Stimulated activated CD4-positive, alpha-beta T cell treated with anti-CD3 and anti-CD28 coated beads, TNF-alpha, amount 100 ng/mL, for 4 hours (primary cell): ENCODE data around the gene DDX1.
"Not testable (repeated sequence)": the region's sequence is repeated elsewhere in the genome, so short reads cannot be mapped to it uniquely, and the experiment has no call there.

ENCODE experiments used
- DNase-seq, 3 experiments: peaks; one replicate each; pipeline ENCODE4 v3.0.0-alpha.2; 2020; ENCODE audit warnings: low read depth in 3 of 3

DDX1 gene

DNA sequence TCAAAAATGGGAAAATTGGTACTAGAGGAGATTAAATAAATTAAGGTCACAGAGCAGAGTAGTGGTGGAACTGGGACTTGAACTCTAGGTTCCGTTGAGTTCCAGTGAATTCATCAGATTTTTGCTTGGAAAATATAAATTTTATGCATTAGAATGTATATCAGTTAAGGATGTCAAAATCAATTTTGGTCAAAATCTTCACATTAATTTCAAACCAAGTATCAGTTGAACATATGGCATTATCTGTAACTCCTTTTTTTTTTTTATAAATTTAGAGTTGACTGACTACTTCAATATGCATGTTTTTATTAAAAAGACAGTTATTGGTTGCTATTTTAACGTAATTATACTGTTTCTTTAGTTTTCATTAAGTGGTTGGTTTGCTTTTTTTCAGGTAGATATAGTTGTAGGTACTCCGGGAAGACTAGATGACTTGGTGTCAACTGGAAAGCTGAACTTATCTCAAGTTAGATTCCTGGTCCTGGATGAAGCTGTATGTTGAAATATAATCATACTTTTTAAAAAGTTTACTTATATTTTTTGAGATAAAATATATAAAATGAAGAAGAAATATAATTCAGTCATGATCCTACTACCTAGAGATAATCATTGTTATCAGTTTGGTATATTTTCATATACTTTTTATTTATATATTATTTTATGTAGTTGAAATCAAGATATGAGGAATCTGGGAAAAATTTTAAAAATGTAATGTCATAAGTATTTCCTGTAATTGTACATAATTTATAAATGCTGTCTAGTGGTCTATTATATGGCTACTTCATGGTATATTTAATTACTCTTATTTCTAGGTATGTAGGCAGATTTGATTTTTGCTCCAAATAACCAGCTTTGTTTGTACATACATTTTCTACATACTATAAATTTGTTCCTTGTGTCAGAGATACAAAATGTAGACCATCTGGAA is 25.4 kb downstream of the DDX1 start:
- DNase-seq: no peak

DNA sequence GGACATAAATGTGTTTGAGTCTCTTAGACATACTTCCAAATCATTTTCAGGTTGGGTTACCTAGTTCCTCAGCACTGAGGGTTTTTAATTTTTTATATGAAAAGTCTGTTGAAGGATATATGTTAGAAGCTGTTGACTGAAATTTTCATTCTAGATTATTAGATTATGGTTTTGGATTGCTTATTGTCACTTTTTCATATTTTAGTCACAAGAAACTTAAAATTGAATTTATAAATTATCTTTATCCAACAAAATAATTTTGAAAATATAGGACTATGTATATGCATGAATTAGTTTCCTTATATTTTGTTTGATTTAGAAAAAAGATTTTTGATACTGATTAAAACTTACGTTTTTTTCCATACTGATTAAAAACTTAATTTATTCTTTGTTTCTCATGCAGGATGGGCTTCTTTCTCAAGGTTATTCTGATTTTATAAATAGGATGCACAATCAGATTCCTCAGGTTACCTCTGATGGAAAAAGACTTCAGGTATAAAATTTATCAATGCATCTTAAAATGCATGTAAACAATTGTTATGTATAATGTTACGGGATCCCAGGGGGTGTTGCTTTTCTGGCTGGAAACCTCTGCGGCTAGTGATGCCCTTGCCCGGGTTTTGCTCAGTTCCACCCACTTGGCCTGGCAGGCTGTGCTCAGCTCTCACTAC is 26.2 kb downstream of the DDX1 start:
- DNase-seq: no peak

DNA sequence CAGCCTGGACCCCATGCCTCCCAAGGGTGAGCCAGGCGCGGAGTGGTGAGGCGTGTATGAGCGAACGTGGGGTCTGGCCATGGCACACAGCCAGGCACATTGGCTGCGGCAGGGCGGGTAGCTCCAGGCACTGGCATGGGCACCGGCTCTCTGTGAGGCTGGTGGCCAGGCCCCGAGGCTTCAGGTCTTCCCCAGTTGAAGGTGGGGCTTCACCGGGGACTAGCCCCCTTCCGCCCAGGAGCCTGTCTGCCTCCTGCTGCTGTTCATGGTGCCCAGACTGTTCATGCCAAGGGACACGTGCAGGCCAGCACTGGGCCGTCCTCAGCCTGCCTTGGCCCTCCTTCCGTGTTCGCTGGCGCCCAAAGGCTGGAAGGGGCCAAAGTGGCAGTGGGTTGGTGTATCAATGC is 26.8 kb downstream of the DDX1 start:
- no peak for DNase-seq

DNA sequence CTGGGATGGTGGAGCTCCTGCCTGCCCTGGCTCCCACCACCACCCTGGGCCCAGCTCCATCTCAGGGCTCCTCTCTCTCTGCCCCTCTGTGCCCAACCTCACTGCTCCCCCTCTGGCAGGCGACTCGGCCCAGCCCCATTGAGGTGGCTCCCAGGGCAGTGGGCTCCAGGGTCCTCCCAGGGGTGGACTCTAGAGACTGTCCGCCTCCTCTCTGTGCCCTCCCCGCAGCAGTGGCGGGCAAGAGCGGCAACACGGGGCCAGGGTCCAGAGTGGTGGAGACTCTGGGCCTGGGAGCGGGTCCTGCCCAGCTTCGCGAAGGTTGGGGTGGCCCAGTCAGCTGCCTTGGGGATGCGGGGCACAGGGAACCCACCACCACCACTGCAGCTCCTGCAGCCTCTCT is 27.4 kb downstream of the DDX1 start:
- DNase-seq: no peak

DNA sequence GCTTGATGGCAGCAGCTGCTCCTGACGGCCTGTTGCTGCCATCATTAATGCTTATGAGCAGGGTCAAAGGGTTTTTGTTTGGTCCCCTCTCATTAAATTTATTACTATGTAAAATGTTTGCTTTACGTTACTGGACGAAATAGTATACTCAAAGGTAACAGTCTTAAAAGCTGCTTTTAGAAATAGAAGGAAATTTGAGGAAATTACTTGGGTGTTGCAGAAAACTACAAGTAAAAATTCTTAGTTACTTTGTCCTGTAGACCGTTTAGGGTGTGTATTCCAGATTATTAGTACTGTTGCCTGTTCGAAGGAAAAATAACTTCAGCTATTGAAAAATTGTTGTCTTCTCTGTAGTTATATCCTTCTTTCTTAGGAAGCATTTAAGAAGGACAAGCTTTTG is 27.8 kb downstream of the DDX1 start:
- DNase-seq: no peak

DNA sequence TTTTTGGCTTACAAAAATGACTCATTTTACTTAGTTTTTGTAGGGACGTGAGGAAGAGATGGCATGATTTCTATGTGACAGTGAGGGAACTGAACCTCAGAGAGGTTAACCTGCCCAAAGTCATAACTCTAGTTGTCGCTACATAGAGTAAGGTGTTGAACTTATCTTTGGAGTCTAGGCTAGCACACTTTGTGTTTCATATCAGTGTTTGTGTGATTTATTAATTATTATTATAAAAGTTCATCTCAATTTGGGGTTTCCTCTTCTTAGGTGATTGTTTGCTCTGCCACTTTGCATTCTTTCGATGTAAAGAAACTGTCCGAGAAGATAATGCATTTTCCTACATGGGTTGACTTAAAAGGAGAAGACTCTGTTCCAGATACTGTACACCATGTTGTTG is 28.3 kb downstream of the DDX1 start:
- DNase-seq: no peak

DNA sequence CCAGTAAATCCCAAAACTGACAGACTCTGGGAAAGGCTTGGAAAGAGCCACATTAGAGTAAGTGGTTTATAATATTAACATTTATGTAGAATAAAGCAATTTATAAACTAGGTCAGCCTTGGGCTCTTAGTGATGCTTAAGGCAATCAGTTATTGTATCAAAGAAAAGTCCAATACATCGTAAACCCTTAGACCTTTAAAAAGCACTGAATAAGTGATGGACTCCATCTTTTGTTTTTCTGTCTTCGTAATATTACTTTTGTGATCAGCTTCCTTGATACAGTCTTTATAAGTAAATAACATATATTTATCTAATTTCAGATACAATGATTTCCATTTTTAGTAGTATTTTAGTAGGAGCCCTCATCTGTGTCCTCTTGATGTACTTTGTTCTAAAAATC is 28.7 kb downstream of the DDX1 start:
- DNase-seq: no peak

DNA sequence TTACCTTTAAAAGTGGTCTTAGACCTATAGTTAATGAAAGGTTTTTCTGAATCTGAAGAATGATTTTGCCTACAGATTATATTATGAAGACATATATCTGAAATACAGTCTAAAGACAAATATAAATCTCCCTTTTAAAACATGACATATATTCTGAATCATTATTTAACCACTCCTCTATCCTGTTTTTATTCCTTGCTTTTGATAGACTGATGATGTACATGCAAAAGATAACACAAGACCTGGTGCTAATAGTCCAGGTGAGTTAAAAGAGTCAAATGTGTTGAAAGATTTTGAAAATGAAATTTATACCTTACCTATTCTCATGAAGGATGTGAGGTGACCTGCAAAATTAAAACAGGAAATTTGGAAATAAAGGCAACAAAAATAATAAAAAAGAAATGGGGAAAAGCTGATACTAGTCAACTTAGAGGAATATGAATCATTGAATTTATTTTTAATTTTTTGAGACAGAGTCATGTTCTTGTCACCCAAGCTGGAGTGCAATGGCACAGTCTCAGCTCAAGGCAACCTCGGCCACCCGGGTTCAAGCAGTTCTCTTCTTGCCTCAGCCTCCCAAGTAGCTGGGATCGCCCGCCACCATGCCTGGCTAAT is 29.3 kb downstream of the DDX1 start:
- no peak for DNase-seq

DNA sequence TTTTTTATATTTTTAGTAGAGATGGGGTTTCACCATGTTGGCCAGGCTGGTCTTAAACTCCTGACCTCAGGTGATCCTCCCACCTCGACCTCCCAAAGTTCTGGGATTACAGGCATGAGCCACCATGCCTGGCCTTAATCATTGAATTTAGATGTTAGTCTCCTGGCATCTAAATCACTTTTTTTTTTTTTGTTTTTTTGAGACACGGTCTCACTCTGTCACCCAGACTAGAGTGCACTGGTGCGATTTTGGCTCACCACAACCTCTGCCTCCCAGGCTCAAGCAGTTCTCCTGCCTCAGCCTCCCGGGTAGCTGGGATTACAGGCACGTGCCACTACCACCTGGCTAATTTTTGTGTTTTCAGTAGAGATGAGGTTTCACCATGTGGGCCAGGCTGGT is 29.8 kb downstream of the DDX1 start:
- not testable (repeated sequence) for DNase-seq

DNA sequence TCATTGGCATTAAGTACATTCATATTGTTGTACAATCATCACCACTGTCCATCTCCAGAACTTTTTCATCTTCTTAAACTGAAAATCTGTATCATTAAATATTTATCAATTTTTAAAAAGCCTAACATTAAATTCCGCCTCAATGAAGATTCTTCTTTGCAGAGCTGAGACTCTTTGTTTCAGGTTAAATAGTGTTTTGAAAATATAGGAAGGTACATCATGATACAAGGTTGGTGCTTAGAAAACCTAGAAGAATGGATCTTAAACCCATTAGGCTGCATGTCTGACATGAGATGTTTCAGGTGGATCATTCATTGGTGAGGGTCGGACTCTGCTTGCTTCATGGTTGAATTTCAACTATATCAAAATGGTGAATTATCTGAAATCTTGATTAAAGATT is 30.5 kb downstream of the DDX1 start:
- DNase-seq: no peak

DNA sequence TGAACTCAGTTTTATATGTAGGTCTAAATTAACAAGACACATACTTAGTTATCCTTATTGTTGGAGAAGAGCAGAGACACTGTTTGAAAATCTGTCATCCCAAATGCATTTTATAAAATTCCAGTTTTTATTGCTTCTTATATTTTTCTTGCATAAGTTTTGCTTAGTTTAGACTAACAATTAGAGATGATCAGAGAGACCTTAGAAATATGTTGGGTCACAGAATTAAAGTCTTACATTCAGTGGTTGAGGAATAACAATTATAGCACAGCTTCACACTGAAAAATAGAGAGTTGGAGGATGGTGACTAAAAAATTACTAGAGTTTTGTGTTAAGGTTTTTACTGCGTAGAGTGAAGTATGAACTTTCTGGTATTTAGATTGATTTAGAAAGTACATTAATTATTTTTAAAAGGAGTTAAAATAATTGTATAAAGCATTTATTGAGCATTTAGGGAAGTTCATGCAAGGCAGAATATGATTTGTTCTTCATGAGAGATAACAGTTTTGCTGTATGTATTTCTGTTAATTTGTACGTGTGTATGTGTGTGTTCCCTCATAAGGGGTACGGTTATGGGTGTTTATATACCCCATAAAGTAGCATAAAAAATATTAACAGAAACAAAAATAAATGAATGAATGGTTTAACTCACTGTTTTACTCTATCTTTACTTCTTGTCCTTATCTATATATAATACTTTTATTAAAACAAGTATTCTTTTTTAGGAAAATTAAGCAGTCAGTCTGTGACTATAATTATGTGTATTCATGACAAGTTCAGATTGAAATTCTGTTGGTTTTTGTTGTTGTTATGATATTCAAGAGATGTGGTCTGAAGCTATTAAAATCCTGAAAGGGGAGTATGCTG is 31.2 kb downstream of the DDX1 start:
- no peak for DNase-seq

DNA sequence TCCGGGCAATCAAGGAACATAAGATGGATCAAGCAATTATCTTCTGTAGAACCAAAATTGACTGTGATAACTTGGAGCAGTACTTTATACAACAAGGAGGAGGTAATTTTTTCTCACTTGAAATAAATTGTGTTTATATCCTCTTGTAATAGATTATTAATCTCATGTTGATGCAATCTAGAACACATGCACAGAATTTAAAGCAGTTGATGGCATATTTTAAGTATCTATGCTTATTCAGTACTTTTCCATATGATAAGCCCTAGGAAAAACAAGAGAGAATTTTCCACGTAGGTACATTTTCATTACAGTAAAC is 31.8 kb downstream of the DDX1 start:
- DNase-seq: no peak

DNA sequence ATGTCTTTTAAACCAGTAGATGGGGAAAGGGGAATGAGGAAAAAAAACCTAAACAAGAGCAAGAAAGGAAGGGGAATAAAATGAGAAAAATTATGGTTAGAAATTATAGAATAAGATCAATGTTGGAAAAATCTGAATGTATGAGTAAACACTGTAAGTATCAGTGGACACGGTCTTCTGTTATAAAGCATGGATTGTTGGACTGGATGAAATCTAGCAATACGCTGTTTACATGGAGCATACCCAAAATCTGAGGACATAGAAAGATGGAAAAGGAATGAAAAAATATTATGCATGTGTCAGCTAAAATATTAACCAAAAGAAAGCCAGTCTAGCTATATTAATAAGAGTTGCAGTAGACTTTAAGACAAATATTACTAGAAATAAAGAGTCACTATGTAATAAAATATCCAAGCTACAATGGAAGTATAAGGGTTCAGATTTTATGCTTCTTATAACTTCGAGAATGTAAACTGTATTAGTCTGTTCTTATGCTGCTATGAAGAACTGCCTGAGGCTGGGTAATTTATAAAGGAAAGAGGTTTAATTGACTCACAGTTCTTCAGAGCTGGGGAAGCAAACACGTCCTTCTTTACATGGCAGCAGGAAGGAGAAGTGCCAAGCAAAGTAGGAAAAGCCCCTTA is 32.4 kb downstream of the DDX1 start:
- no peak for DNase-seq

DNA sequence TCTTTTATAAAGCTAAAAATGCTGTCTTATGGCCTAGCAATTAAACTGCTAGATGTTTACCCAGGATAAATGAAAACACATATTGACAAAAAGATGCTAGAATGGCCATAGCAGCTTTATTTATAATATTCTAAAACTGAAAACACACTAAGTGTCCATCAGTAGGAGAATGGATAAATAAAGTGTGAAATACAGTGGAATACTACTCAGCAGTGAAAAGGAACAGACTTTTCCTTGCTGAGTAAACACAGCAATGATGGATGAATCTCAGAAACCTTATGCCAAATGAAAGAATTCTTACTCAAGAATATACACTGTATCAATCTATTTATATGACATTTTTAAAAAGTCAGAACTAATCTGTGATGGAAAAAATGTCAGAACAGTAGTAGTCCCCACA is 33.2 kb downstream of the DDX1 start:
- no peak for DNase-seq

DNA sequence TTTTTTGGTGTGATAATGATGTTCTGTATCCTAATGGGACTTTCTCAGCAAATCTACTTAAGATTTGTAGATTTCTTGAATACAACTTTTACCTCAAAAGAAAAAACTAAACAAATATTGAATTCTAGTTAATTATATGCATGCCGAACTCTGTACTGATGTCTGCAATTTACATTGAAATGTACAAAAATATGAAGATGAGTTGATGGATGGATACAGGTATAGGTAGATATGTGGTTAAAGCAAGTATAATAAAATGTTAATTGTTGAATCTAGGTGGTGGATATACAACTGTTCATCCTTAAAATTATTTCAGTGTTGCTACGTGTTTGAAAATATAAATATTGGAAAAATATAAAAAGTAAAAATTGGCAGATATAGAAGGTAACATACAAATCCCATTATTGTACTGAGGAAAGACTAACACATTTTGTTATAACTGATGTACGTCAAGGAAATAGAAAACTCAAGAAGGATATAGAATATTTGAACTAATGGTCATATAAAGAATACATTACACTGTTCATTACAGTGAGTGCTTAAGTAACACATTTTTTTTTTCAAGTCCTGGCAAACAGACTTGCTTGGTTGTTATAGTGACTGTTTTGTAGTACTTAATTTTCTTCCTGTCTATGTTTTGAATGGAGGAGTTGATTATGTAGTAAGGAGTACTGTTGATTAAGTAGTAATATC is 33.8 kb downstream of the DDX1 start:
- DNase-seq: no peak

DNA sequence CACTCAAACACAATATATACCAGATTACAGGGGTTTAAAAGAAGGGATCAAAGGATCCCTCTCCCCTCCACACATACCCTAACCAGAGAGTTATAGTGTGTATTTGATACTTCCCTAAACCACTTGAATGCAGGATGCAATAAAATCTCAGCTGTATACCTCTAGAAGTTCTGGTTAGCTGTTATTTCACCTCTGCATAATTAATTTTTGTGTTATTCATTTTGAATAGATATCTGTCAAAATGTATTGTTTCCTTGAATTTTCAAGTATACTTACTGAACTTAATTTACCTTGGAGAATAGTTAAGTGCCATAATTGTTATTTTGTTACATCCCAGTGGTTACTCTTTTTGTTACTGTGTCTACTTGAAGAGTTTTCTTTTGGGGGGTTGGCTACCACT is 34.5 kb downstream of the DDX1 start:
- no peak for DNase-seq

DNA sequence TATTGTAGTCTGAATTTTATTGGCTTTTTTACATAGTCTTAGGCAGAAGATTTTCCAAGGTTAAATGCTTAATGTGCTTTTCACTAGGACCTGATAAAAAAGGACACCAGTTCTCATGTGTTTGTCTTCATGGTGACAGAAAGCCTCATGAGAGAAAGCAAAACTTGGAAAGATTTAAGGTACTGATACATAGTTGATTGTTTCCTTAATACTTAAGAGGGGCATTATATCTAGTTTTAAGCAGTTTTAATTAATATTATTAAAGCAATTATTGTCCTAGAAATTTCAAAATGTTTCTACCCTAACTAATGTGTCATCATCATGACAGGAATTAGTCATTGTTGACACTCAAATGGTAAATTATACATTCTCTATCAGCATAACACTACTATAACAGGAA is 35.3 kb downstream of the DDX1 start:
- no peak for DNase-seq

DNA sequence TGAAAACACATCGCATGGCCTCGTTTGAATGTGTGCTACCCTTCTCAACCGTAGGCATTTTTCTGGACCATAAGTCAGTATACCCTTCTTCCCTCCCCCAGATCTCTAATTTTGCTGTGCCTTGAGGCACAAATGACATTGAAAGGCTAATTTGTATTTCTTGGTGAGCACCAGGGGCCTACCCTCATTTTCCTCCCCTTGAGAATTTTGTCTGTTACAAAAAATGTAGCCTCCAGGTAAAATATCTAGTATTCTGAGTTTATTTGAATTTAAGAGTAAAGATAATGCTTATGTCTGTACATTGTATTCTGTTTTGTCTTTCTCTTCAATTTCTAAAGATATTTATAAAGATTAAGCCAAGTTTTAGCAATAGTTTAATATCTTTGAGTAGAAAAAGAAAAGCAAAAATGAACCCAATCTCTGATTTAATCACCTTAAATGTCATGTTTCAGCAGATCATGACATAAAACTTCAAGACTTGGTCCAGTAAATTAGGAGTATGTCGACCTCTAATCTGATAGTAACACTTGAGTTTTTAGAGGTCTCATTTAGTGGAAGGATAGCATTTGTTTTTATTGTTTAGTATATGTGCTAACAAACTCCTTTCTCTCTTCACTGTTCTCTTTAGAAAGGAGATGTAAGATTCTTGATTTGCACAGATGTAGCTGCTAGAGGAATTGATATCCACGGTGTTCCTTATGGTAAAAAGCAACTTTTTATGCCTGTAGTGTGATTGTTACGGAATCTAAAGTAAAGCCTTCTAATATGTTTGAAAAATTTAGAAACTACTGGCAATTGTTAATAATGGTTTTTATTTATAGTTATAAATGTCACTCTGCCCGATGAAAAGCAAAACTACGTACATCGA is 36.4 kb downstream of the DDX1 start:
- DNase-seq: no peak

DNA sequence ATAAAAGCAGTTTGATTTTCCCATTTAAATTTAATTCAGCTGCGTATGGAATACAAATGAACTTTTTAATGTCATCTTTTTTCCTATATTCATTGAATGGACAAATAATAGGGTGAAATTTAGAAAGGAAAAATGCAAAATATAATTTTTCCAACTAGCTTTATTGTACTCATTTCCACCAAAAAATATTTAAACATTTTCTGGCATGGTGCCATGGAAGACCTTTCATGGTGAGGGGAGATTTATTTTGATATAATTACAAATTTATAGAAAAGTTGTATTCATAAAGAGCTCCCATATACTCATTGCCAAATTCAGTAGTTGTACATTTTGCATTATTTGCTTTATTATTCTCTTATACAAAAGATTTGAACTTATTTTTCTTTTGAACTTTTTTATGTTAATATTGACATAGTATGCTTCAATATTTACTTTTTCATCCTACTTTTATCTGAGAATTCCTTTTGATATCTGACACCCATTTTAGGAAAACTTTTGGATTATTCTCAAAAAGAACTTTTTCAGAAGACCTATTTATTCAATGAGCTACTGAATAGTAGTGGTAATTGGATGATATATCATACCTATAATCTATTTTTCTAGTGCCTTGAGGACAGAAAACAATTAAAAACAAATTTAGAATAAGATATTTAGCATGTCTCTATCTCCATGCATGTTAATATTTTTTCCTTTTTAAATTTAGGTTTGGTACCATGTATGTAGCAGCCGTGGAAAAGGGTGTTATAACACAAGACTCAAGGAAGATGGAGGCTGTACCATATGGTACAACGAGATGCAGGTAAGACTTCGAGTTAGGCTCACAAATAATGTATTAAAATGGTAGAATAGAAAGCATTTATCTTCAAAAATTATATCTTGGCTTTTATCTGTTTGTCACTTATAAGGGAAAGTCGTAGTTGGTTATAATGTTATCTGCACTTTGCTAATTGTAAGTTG is 37.5 kb downstream of the DDX1 start:
- DNase-seq: no peak
